ENCODE measurements around the gene CSNK2A1.

GRCh38 chr20:527571-527886, 16.1 kb downstream of the CSNK2A1 start:
- no peak for TF ChIP-seq TEAD4 (IDR thresholded peaks at IDR 0.05)
- TF ChIP-seq TAF1 (IDR thresholded peaks at IDR 0.05; ENCODE audit: low read depth), result no peak
- TF ChIP-seq CEBPB (IDR thresholded peaks at IDR 0.05), result no peak
- no peak for TF ChIP-seq MAX (IDR thresholded peaks at IDR 0.05)
- no peak for TF ChIP-seq USF1 (IDR thresholded peaks at IDR 0.05)
- TF ChIP-seq RAD21 (IDR thresholded peaks at IDR 0.05; ENCODE audit: low read depth), result no peak
- TF ChIP-seq CREB1 (IDR thresholded peaks at IDR 0.05; ENCODE audit: low read depth), result no peak
- TF ChIP-seq FOXM1 (IDR thresholded peaks at IDR 0.05; ENCODE audit: borderline replicate concordance, low read depth), result no peak
- no peak for TF ChIP-seq TCF12 (IDR thresholded peaks at IDR 0.05; ENCODE audit: low read depth)
- TF ChIP-seq, protein P1, sequence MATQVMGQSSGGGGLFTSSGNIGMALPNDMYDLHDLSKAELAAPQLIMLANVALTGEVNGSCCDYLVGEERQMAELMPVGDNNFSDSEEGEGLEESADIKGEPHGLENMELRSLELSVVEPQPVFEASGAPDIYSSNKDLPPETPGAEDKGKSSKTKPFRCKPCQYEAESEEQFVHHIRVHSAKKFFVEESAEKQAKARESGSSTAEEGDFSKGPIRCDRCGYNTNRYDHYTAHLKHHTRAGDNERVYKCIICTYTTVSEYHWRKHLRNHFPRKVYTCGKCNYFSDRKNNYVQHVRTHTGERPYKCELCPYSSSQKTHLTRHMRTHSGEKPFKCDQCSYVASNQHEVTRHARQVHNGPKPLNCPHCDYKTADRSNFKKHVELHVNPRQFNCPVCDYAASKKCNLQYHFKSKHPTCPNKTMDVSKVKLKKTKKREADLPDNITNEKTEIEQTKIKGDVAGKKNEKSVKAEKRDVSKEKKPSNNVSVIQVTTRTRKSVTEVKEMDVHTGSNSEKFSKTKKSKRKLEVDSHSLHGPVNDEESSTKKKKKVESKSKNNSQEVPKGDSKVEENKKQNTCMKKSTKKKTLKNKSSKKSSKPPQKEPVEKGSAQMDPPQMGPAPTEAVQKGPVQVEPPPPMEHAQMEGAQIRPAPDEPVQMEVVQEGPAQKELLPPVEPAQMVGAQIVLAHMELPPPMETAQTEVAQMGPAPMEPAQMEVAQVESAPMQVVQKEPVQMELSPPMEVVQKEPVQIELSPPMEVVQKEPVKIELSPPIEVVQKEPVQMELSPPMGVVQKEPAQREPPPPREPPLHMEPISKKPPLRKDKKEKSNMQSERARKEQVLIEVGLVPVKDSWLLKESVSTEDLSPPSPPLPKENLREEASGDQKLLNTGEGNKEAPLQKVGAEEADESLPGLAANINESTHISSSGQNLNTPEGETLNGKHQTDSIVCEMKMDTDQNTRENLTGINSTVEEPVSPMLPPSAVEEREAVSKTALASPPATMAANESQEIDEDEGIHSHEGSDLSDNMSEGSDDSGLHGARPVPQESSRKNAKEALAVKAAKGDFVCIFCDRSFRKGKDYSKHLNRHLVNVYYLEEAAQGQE (IDR thresholded peaks at IDR 0.05; ENCODE audit: low read depth), result no peak
- TF ChIP-seq YY1 (IDR thresholded peaks at IDR 0.05; ENCODE audit: low read depth), result no peak

Measured in Ishikawa (cell line).